GM12873 (cell line): ENCODE measurements around the gene SEMA4F.

Experiments used
- CTCF ChIP-seq: IDR thresholded peaks from 2 replicates; pipeline ENCODE4 v1.5.1; 2012; ENCODE audit warnings: low read depth, mild to moderate bottlenecking, moderate library complexity, low read length, control low read depth; ENCODE audit not compliant: insufficient read depth; ENCODE audit errors: missing control alignments

SEMA4F gene

DNA sequence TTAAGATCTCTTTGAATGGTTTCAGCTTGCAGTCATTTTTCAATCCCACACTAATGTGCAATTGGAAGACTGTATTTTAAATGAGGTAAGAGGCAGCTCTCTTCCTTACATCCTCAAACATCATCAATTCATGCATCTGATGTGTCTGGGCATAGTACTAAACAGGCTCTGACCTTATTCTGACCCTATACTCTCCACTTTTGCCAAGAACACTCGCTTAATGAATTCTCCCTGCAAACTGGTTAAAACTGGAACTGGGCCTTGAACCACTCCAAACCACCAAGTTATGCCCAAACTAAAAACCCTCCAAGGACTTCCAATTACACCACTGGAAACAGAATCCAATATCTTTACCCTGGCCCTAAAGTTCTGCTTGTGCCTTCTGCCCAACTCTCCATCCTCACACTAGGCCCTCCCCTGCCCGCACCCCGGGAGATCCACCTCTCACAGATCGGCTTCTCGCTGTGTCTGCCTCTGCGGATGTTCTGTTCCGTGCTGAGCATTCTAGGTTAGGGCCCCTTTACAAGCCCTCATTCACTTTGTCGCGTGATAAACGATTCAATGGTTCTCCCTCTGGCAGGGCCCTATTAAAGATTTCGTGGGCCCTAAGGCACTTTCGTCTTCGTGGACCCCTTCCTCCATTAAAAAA lies 7.1 kb upstream of the SEMA4F start:
- TF ChIP-seq CTCF = no peak

DNA sequence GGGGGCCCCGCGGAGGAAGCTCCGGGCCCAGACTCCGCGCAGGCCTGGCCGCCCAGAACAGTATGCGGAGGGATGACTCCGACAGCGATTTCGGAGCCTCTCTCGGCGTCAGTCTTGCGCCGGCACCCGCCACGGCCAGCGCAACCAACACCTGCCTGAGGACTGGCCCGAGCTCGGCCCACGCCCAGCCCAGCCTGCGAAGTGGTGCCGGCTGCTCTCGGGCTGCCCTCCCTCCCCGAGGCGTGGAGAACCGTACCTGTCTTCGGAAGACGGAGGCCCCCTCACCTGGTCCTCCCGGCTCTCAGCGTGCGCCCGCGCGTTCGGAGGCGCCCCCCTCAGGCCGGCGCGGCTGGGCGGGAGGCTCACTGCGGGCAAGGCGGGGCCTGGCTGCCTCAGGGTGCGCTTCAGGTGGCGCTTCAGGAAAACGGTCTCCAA lies 6.0 kb upstream of the SEMA4F start, which contains the start of gene M1AP:
M1AP (minus strand) TSS at position 322 of the 435 bp plus-strand sequence. CDS start 8,055 bp downstream, outside the sequence.
- no peak for TF ChIP-seq CTCF

DNA sequence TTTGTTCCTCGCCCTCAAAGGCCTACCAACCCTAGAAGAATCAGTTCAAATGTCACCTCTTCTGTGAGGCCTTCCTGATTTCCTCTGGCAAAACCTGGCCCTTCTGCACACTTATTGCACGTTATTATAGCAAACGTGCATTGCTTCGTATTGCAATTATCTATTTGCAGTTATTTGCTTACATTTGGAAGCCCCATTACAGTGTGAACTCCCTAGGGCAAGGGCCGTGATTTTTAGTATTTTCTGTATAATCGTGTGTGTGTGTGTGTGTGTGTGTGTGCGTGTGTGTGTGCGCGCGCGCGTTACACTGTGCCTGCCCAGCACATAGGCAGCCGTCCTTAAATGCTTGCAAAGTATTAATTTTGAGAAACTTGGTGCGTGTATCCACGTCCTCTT lies 460 bp upstream of the SEMA4F start:
- TF ChIP-seq CTCF = no peak

DNA sequence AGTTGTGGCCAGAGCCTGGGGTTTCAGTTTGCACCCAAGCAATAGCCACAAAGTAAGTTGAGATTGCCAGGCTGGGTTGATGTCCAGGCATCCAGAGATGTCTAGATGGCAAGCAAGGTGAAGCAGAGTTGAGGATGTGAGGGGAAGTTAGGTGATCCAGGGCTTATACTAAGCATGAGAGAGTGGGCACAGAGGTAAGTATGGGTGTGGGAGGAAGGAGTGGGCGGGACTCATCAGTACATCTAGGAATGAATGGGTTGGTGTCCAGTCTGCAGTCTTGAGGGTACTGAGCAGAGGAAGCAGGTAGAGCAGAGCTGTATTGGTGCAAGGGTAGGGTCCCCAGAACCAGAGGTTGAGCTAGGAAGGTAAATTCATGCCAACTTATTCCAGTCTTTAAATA lies 1.5 kb downstream of the SEMA4F start:
- no peak for TF ChIP-seq CTCF

- TF ChIP-seq CTCF = no peak
These were observed 4.5 kb downstream of the SEMA4F start for GRCh38 chr2:74658516-74658915.

DNA sequence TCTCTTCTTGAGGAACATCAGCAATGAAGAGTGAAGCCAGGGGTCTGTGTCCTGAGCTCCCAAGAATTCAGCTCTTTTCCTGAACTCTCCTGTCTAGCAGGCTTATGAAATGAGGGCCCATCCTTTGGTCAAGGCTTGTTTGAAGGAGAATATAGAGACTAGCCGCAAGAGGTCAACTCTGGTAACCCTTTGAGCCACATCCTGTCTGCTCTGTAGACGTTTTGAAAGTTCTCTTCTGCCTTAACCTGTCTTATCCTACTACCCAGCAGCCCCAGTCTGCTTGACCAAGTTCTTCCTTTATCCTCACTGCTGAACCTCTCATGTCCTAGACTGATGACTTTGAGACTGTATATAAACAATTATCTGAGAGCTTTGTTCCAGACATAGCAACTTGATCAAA lies 5.4 kb downstream of the SEMA4F start:
- TF ChIP-seq CTCF = no peak

DNA sequence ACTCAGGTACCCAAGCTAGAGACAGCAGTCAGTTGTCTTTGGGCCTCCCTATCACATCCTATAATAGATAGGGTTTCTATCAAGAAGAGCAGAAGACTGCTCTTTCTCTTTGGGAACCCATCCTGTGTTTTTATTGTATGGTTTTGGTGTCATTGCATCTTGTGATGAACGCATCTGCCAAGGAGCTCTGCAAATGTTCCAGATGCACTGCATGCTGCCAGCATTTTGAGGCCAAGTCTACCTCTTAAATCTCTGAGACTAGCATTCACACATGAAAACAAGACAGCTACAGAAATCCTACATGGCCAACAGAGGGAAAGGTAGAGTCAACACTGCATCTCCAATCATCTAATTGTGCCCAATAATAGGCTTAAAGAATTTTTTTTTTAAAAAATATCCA lies 14.0 kb downstream of the SEMA4F start:
- TF ChIP-seq CTCF = no peak
